CD1c-positive myeloid dendritic cell (primary cell): ENCODE data around the gene EGFLAM.

Source experiments
- DNase-seq: peaks from one replicate; pipeline ENCODE4 v3.0.0-alpha.2; 2016; ENCODE audit errors: extremely low spot score

EGFLAM gene

GRCh38 chr5:38417658-38418017 is 159.3 kb downstream of the EGFLAM start:
- DNase-seq, result no peak

- DNase-seq, result no peak
Measured at GRCh38 chr5:38420246-38420645, 161.9 kb downstream of the EGFLAM start.

- peak; percentile 42 for DNase-seq
Measured at GRCh38 chr5:38420691-38421390, 162.5 kb downstream of the EGFLAM start.

GRCh38 chr5:38422622-38423021 is 164.3 kb downstream of the EGFLAM start:
- DNase-seq, result no peak

- DNase-seq, result no peak
Measured at GRCh38 chr5:38423276-38424147, 165.2 kb downstream of the EGFLAM start.

- no peak for DNase-seq
Measured at GRCh38 chr5:38424148-38425060, 166.0 kb downstream of the EGFLAM start.

- no peak for DNase-seq
Measured at GRCh38 chr5:38426490-38426889, 168.1 kb downstream of the EGFLAM start.

GRCh38 chr5:38426986-38427950 is 168.9 kb downstream of the EGFLAM start:
- no peak for DNase-seq

GRCh38 chr5:38431242-38431853 is 173.0 kb downstream of the EGFLAM start:
- no peak for DNase-seq

- no peak for DNase-seq
Measured at GRCh38 chr5:38433160-38433861, 175.0 kb downstream of the EGFLAM start.

- no peak for DNase-seq
Measured at GRCh38 chr5:38434966-38435705, 176.8 kb downstream of the EGFLAM start.

GRCh38 chr5:38438757-38439156 is 180.4 kb downstream of the EGFLAM start:
- no peak for DNase-seq

- peak; percentile 87 for DNase-seq
Measured at GRCh38 chr5:38441453-38442246, 183.3 kb downstream of the EGFLAM start.

GRCh38 chr5:38442247-38442573 is 183.9 kb downstream of the EGFLAM start:
- DNase-seq, result no peak

- DNase-seq, result no peak
Measured at GRCh38 chr5:38443390-38443789, 185.0 kb downstream of the EGFLAM start.

- no peak for DNase-seq
Measured at GRCh38 chr5:38445374-38446028, 187.1 kb downstream of the EGFLAM start.

- DNase-seq, result no peak
Measured at GRCh38 chr5:38446029-38446522, 187.7 kb downstream of the EGFLAM start.

- DNase-seq, result no peak
Measured at GRCh38 chr5:38447056-38447455, 188.7 kb downstream of the EGFLAM start.
